Retina (tissue), 1 donor: Measurements from ENCODE around the gene C2CD2.

Experiments
- DNase-seq: peaks from one replicate; pipeline ENCODE4 v3.0.0-alpha.2; 2016

The C2CD2 gene

GRCh38 chr21:41903559-41904351, 50.1 kb downstream of the C2CD2 start:
- DNase-seq = no peak

DNA sequence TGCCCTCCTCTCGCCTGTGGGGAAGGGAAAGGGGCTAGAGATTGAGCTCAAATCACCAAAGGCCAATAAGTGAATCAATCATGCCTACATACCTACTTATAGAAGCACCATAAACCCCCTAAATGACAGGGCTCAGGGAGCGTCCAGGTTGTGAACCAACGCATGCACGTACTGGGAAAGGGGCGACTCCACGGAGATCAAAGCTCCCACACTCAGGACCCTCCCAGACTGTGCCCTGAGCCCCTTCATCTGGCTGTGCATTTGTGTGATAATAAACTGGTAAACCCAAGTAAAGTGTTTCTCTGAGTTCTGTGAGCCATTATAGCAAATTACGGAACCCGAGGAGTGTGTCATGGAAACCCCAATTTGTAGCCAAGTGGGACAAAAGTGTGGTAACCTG, 50.9 kb downstream of the C2CD2 start:
- DNase-seq = no peak

DNA sequence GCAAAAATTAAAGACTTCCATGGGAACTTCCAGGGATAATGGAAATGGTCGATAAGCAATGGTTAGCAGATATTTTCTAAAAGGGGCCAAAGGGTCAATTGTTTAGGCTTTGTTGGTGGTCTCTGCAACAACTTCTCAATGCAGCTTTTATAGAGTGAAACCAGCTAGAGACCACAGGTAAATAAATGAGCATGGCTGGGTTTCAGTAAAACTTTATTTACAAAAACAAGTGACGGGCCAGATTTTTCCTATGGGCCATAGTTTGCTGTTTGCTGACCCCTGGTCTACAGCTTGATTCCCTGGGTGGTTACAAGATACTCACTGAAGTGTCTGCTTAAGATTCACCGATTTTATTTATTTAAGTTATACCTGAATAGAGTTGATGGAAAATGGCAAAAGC, 52.0 kb downstream of the C2CD2 start:
- DNase-seq = no peak

DNA sequence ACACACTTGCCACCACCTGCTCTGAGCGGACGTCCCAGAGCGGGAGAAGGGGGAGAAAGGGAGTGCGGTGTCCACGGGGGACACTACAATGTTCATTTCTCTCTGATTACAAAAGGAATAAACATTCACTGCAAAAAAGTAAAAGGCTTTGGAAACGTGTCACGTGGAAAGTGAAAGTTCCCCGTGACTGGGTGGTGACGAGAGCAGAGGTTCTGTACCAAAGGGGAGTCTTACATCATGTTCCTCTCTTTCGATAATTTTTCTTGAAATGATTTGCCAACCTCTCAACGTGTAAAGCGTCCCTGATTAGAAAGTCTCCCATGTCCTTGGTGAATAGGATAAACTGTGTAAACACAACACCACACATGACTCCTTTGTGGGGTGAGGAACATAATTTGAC, 52.7 kb downstream of the C2CD2 start:
- no peak for DNase-seq

DNA sequence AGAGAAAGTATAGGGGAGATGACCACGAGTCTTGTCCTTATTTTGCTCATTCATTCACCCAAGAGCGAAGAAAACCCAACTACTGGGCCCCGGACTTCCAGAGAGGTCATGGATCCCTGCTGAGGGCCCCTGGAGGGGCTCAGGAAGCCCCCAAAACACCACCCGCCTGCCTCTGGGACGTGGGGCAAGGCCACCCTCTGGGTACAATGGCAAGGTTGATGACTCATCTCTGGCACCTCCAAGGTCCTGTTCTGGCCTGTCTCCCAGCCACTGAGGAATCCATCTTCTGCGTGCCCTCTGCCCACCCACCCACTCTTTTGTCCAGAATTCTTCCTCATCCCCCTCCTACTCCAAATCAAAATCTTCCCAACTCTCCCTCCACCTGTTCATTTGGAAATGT, 53.4 kb downstream of the C2CD2 start:
- DNase-seq = no peak

GRCh38 chr21:41899426-41900202, 54.2 kb downstream of the C2CD2 start:
- DNase-seq = no peak

- no peak for DNase-seq
These were observed 54.8 kb downstream of the C2CD2 start for GRCh38 chr21:41898998-41899397.

GRCh38 chr21:41897700-41898099, 56.1 kb downstream of the C2CD2 start:
- DNase-seq = no peak

GRCh38 chr21:41897047-41897669, 56.7 kb downstream of the C2CD2 start:
- DNase-seq = no peak

- DNase-seq = no peak
These were observed 58.0 kb downstream of the C2CD2 start for GRCh38 chr21:41895643-41896493.

- DNase-seq = no peak
These were observed 58.8 kb downstream of the C2CD2 start for GRCh38 chr21:41894922-41895557.

DNA sequence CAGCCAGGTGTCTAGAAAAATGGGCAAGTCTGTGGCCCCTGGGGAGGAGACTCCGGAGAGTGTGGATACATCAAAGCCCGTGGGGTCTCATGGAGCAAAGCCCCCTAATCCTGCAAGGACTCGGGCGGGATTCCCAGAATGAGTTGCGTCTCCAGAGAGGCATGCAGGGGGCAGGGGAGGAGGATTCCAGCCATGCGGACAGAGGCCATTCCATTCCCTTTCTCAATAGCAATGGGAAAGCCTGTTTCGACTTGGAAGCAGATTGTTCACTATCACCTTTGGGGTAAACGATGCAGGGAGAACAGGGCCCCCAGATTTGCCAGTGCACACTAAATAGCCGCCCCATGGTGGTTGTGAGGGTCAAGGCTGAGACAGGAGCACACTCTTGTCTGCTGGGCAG, 59.3 kb downstream of the C2CD2 start:
- DNase-seq = no peak

DNA sequence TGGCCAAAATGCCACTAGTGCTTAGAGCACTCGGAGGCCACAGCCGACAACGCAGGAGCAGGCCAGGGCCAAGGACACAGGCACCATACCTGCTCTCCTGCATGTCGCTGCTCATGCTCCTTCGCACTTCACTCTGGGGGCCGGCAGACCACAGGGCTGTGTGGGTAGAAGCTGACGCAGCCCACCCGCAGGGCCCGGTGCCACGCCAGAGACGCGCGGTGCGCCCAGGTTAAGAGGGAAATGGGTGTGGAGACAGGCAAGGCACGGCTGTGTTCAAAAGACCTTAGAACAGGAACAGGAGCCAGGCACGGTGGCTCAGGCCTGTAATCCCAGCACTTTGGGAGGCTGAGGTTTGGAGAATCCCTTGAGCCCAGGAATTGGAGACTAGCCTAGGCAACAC, 61.1 kb downstream of the C2CD2 start:
- no peak for DNase-seq

DNA sequence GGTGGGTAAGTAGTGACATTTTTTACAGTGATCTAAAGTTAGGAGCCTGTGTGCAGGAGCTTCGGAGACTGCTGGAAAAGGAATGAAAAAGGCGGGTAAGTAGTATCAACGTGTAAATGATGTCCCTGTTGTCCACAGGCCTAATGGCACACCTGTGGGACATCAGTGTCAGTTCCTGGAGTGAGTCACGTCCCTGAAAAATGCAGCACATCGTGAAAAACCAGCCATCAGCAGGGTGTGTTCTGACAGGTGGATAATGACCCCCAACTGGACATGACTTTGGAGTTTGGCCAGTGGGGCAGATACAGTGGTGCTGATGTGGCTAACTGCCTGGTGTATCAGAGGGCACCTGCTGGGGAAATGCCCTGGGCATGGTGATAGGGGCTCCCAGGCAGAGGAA, 62.7 kb downstream of the C2CD2 start:
- DNase-seq = no peak

DNA sequence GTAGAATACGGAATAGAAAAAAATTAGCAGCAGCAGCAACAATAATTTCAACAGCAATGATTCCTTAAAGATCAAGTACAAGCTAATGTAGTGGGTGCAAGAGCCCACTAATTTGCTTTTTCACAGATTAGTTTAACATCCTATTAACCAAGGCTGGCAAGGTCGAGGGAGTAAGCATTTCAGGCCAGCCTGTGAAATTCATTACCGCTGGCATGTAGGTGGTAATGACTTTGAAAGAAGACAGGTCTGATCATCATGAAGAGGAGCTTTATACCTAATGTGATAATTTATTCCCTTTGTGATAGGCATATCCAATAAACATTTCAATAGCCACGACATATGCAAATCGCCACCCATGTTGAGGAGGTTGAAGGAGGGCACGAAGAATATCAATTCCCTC, 63.5 kb downstream of the C2CD2 start:
- DNase-seq = no peak

DNA sequence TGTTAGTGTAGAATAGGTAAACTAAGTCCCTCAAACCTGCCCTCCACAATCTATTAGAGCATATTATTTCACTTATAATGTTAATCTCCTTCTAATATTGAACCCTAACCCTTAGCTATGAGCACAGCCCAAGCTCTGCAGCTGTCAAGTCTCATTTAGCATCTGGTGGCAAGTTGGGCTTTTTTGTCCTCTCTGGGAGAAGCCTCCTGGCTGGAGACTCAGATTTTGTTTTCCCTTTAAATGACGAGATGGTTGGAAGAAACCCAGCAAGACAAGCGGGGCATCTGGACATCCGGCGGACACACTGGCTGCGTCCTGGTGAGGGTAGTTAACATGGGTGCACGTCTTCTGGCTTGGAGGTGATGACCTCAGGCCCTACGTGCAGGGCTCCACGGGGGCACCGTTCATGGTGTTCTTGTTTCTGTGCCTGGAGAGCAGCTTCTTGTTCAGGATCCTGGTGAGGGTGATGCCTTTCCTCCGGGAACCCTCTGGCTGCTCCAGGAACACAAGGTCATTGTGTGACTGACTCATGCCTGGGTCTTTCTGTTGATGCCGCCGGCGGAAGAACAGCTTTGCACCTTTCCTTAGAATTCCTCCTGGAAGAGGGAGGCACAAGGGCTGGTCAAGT, 65.0 kb downstream of the C2CD2 start:
- DNase-seq = peak; percentile 47

DNA sequence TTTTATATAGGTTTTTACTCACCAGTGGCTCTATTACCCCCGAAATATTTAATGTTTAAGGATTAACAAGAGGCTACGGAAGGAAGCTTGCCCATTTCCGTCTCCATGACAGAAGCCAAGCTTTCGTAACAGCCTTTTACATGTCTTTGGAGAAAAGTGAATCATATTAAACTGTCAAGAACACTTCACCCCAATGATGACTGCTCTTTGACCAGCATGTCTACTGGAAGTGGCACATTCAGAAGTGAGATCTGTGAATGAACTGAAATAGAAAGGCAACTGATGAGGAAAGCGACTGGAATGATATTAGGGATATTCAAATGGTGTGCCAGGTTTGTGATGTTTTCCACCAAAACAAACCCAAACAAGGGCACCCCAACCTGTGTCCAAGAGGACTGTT, 66.2 kb downstream of the C2CD2 start:
- no peak for DNase-seq

GRCh38 chr21:41886328-41886727, 67.5 kb downstream of the C2CD2 start:
- no peak for DNase-seq

- DNase-seq = no peak
These were observed 68.3 kb downstream of the C2CD2 start for GRCh38 chr21:41885341-41886024.

GRCh38 chr21:41884501-41885030, 69.3 kb downstream of the C2CD2 start:
- no peak for DNase-seq

- no peak for DNase-seq
These were observed 70.2 kb downstream of the C2CD2 start for GRCh38 chr21:41883582-41883981.
